22Rv1 (cell line): ENCODE data around the gene COL12A1.

Experiments
- CTCF ChIP-seq: fragments of 450-650 bp; IDR thresholded peaks from 2 replicates; pipeline ENCODE4 v1.5.1; 2017; ENCODE audit warnings: mild to moderate bottlenecking
- ZFX ChIP-seq: fragments of 450-650 bp; IDR thresholded peaks from 2 replicates; pipeline ENCODE4 v1.6.1; 2017; ENCODE audit warnings: antibody characterized with exemption, borderline replicate concordance

GRCh38 chr6:75103431-75103830 is 102.4 kb downstream of the COL12A1 start:
- TF ChIP-seq CTCF (no peak), ZFX (no peak)
